Endothelial cell of umbilical vein (primary cell): Measurements from ENCODE around the gene ADIPOR2. TPM values are rescaled to one million over a fixed set of nuclear protein-coding genes. Genes with fewer than 3 reads are reported as not detected.

Experiments
- BruUV-seq: library from RNA; stranded (reverse); fragments of 400-500 nt; replicated peaks from 2 replicates; lab custom pipeline; 2021; lab: Mats Ljungman, UMichigan
- CTCF ChIA-PET: fragments of 300-600, 350-600 bp; sonication (Branson Sonifier 250); formaldehyde crosslinking; loops from one replicate; lab custom pipeline; 2021; ENCODE audit warnings: antibody characterized with exemption, inconsistent platforms; lab: Charles Lee
- POLR2A ChIA-PET: fragments of 300-600, 350-600 bp; sonication (Branson Sonifier 250); formaldehyde crosslinking; loops from one replicate; lab custom pipeline; 2021; ENCODE audit warnings: antibody characterized with exemption, inconsistent platforms; lab: Charles Lee
- DNase-seq: peaks from one replicate; pipeline ENCODE4 v3.0.0-alpha.2; 2011; ENCODE audit warnings: low read depth, low spot score
- FAIRE-seq: peaks from 2 replicates; lab custom pipeline; 2011; peaks lifted over from hg19 to GRCh38; lab: Jason Lieb, UNC
- H2AFZ ChIP-seq: 2 replicates; pipeline ENCODE4 v1.6.0; 2012; ENCODE audit warnings: low read depth, low read length, control low read depth, inconsistent platforms
- H3K27ac ChIP-seq: 2 replicates; pipeline ENCODE4 v1.5.1; 2011; ENCODE audit warnings: low read depth, mild to moderate bottlenecking, control low read depth, low read length, moderate library complexity; ENCODE audit not compliant: insufficient read depth
- H3K27me3 ChIP-seq, 2 experiments: 2 replicates each; pipeline versions ENCODE4 v1.6.0 to v1.6.1; 2011; ENCODE audit warnings: low read length in 2 of 2, mixed read lengths in 1 of 2; ENCODE audit not compliant: control insufficient read depth in 2 of 2, insufficient read depth in 2 of 2
- H3K36me3 ChIP-seq, 2 experiments: 2 replicates in 1 of 2; 3 replicates in 1 of 2; pipeline ENCODE4 v1.5.1; 2011; ENCODE audit warnings: low read length in 2 of 2, mild to moderate bottlenecking in 1 of 2, moderate library complexity in 1 of 2; ENCODE audit not compliant: control insufficient read depth in 2 of 2, insufficient read depth in 2 of 2; ENCODE audit errors: extremely low read depth in 1 of 2
- H3K4me1 ChIP-seq: 3 replicates; pipeline ENCODE4 v1.5.1; 2011; ENCODE audit warnings: mild to moderate bottlenecking, low read length; ENCODE audit not compliant: control insufficient read depth, insufficient read depth; ENCODE audit errors: extremely low read depth
- H3K4me2 ChIP-seq: 2 replicates; pipeline ENCODE4 v1.6.1; 2011; ENCODE audit warnings: low read length, control low read depth, mixed read lengths; ENCODE audit not compliant: insufficient read depth
- H3K4me3 ChIP-seq, 3 experiments: fragments of 200-600 bp in 1 of 3; sonication (generic), shearing (Covaris generic) in 1 of 3; replicated peaks in 1 of 3; 2 replicates each; pipeline ENCODE4 v1.5.1; 2011 to 2016; ENCODE audit warnings: control low read depth in 3 of 3, low read length in 3 of 3, mild to moderate bottlenecking in 2 of 3, inconsistent platforms in 1 of 3, low read depth in 1 of 3, moderate library complexity in 1 of 3; ENCODE audit not compliant: insufficient read depth in 1 of 3
- H3K79me2 ChIP-seq: 2 replicates; pipeline ENCODE4 v1.6.0; 2012; ENCODE audit warnings: low read length, inconsistent platforms; ENCODE audit not compliant: control insufficient read depth, insufficient read depth
- H3K9ac ChIP-seq: replicated peaks from 2 replicates; pipeline ENCODE3; 2011; ENCODE audit warnings: low read length, control low read depth; ENCODE audit not compliant: insufficient read depth; ENCODE audit errors: extremely low read depth
- H3K9me1 ChIP-seq: replicated peaks from 3 replicates; pipeline ENCODE4 v1.6.0; 2011; ENCODE audit warnings: mild to moderate bottlenecking, low read length; ENCODE audit not compliant: control insufficient read depth, insufficient read depth; ENCODE audit errors: extremely low read depth
- H3K9me3 ChIP-seq: replicated peaks from 2 replicates; pipeline ENCODE4 v1.5.1; 2012; ENCODE audit warnings: low read length, inconsistent platforms; ENCODE audit not compliant: control insufficient read depth, insufficient read depth
- H4K20me1 ChIP-seq: replicated peaks from 2 replicates; pipeline ENCODE3; 2011; ENCODE audit warnings: mild to moderate bottlenecking, low read length; ENCODE audit not compliant: control insufficient read depth, insufficient read depth; ENCODE audit errors: extremely low read depth
- CTCF ChIP-seq, 2 donors: IDR thresholded peaks; 1 replicate in 1 of 2; 2 replicates in 1 of 2; pipeline ENCODE4 v1.5.1; 2011; ENCODE audit warnings: low read length in 2 of 2, mild to moderate bottlenecking in 2 of 2, moderate library complexity in 2 of 2, control low read depth in 1 of 2, inconsistent platforms in 1 of 2, low read depth in 1 of 2; ENCODE audit not compliant: insufficient read depth in 1 of 2; ENCODE audit errors: extremely low read depth in 1 of 2
- EZH2 ChIP-seq: IDR thresholded peaks from 2 replicates; pipeline ENCODE4 v1.6.1; 2012; ENCODE audit warnings: borderline replicate concordance, low read depth, mild to moderate bottlenecking, moderate library complexity, low read length, inconsistent platforms; ENCODE audit not compliant: severe bottlenecking
- FOS ChIP-seq: IDR thresholded peaks from 2 replicates; pipeline ENCODE4 v1.6.1; 2011; ENCODE audit warnings: mild to moderate bottlenecking, low read length, moderate library complexity, borderline replicate concordance; ENCODE audit not compliant: insufficient read depth
- GATA2 ChIP-seq: IDR thresholded peaks from 2 replicates; pipeline ENCODE4 v1.7.0; 2011; ENCODE audit warnings: low read depth, mild to moderate bottlenecking, moderate library complexity, mixed read lengths, low read length; ENCODE audit not compliant: insufficient read length, insufficient read depth
- JUN ChIP-seq: IDR thresholded peaks from 2 replicates; pipeline ENCODE4 v1.6.1; 2011; ENCODE audit warnings: borderline replicate concordance, low read depth; ENCODE audit not compliant: insufficient read length, insufficient read depth
- MYC ChIP-seq: IDR thresholded peaks from one replicate; pipeline ENCODE4 v1.6.1; 2011; ENCODE audit warnings: mild to moderate bottlenecking, low read depth, low read length
- POLR2A ChIP-seq: IDR thresholded peaks from 2 replicates; pipeline ENCODE4 v1.6.1; 2012; ENCODE audit warnings: low read depth, mild to moderate bottlenecking, control low read depth, low read length
- POLR2AphosphoS5 ChIP-seq: IDR thresholded peaks from 2 replicates; pipeline ENCODE4 v1.6.1; 2012; ENCODE audit warnings: low read depth, mild to moderate bottlenecking, control low read depth, low read length, moderate library complexity; ENCODE audit not compliant: insufficient read depth
- dilution Hi-C: fragments of 300-500 bp; cut with MboI; formaldehyde crosslinking; loops from one replicate; pipeline ENCODE4 v1.15.0; 2019; ENCODE audit warnings: low sequenced_read_pairs; ENCODE audit not compliant: extremely low pct_ligation_motif_present
- intact Hi-C: fragments of 100-400 bp; cut with micrococcal nuclease; formaldehyde crosslinking; loops from one replicate; pipeline ENCODE4 v1.10.0; 2022
- polyA plus RNA-seq, 4 experiments: library from polyadenylated mRNA; depleted of rRNA in 3 of 4; stranded (reverse) in 3 of 4; unstranded in 1 of 4; fragments of >200 nt; gene quantifications; 2 replicates each; pipeline versions ENCODE4 v1.2.1 to v1.2.3, GENCODE V29; 2011 to 2012; ENCODE audit warnings: missing spikeins in 1 of 4
- total RNA-seq: library from RNA; stranded (reverse); gene quantifications from 2 replicates; pipeline ENCODE4 v1.2.3, GENCODE V29; 2021
- TF ChIP-seq, protein P1 (sequence below): IDR thresholded peaks from 2 replicates; pipeline ENCODE4 v1.6.1; 2011; ENCODE audit not compliant: insufficient read depth, insufficient read length

Gene ADIPOR2
- total and polyA plus RNA-seq, 2 donors (not counting 3 experiments of a cell fraction or from before 2014, with no cell fraction given) = 22.5 to 57.3 TPM

DNA sequence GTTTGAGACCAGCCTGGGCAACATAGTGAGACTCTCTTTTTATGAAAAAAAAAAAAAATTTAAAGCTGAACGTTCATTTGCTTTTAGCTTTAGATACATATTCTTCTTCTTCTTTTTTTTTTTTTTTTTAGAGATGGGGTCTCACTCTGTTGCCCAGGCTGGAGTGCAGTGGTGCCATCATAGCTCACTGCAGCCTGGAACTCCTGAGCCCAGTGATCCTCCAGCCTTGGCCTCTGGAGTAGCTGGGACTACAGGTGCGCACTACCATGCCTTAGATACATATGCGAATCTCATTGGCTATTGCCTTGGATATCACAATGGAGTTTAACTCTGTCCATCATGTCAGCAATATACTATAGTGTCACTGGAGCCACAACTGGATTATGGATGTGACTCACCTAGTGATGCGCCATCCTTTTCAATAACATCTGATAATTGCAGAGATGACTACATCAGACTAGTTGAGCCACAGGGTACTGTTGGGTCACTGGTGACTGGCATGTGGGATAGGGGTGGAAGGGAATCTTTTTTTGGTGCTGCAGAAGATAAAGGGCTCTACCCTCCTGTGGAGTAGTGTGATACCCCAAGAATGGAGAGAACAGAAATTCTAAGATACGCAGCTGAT is 2.7 kb upstream of the ADIPOR2 start:
- Histone ChIP-seq H3K36me3 (no peaks in the 10 kb centered on the region), H3K9ac (no peak overlapping the region), H3K9me1 (no peaks in the 10 kb centered on the region), H3K9me3 (no peaks in the 10 kb centered on the region), H3K27ac (no peak overlapping the region), H4K20me1 (no peaks in the 10 kb centered on the region), H3K4me1 (peaks cover 14% of the 10 kb centered on the region), H3K4me3 (no peak overlapping the region), H3K79me2 (peaks cover 22% of the 10 kb centered on the region), H3K4me2 (no peak overlapping the region), H2AFZ (no peak overlapping the region), H3K27me3 (no peaks in the 10 kb centered on the region)
- no TSS peak for BruUV-seq
- no peak for DNase-seq
- no peak for FAIRE-seq
- dilution Hi-C loops (no loop called here), intact Hi-C loops (no loop called here)
- no peak for TF ChIP-seq CTCF (IDR thresholded peaks at IDR 0.05; ENCODE audit: extremely low read depth in 1 of 2, insufficient read depth in 1 of 2, low read depth in 1 of 2, low read length in 2 of 2)
- TF ChIP-seq POLR2AphosphoS5 = no peak
- no peak for TF ChIP-seq POLR2A
- no peak for TF ChIP-seq MYC
- TF ChIP-seq, protein P1, sequence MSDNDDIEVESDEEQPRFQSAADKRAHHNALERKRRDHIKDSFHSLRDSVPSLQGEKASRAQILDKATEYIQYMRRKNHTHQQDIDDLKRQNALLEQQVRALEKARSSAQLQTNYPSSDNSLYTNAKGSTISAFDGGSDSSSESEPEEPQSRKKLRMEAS = no peak
- no peak for TF ChIP-seq JUN
- no peak for TF ChIP-seq EZH2
- no peak for TF ChIP-seq GATA2
- TF ChIP-seq FOS = no peak
- POLR2A ChIA-PET = no interaction called here
- CTCF ChIA-PET = interaction anchor here (0.7 to 2.4 kb wide), 4 partner anchors 9 to 103 kb away, joined by 3 to 13 read pairs (median 4); no protein-coding TSS in a partner anchor
